Endothelial cell (in vitro differentiated cells): ENCODE results near the gene RPL28. TPM values are rescaled to one million over a fixed set of nuclear protein-coding genes. Genes with fewer than 3 reads are reported as not detected.
"Not testable (repeated sequence)": the region's sequence is repeated elsewhere in the genome, so short reads cannot be mapped to it uniquely, and the experiment has no call there.

ENCODE experiments used
- DNase-seq: peaks from one replicate; pipeline ENCODE4 v3.0.0; 2021; ENCODE audit warnings: low spot score
- H3K27ac Mint-ChIP-seq: one replicate; pipeline ENCODE4 v1.8.0; 2021; ENCODE audit warnings: mixed read lengths, inconsistent platforms; ENCODE audit not compliant: unreplicated experiment
- H3K27me3 Mint-ChIP-seq: one replicate; pipeline ENCODE4 v1.8.0; 2021; ENCODE audit warnings: mild to moderate bottlenecking, moderate library complexity, mixed read lengths, inconsistent platforms; ENCODE audit not compliant: unreplicated experiment
- H3K36me3 Mint-ChIP-seq: one replicate; pipeline ENCODE4 v1.8.0; 2021; ENCODE audit warnings: mild to moderate bottlenecking, low read depth, mixed read lengths, inconsistent platforms; ENCODE audit not compliant: unreplicated experiment
- H3K4me1 Mint-ChIP-seq: one replicate; pipeline ENCODE4 v1.8.0; 2021; ENCODE audit warnings: mild to moderate bottlenecking, mixed read lengths, inconsistent platforms; ENCODE audit not compliant: unreplicated experiment
- H3K4me3 Mint-ChIP-seq: one replicate; pipeline ENCODE4 v1.8.0; 2021; ENCODE audit warnings: mild to moderate bottlenecking, mixed read lengths, inconsistent platforms; ENCODE audit not compliant: unreplicated experiment
- H3K9me3 Mint-ChIP-seq: one replicate; pipeline ENCODE4 v1.8.0; 2021; ENCODE audit warnings: mixed read lengths, inconsistent platforms; ENCODE audit not compliant: unreplicated experiment
- total RNA-seq: library from RNA; stranded (reverse); fragmentation: NEBNext Ultra II Directional; extraction: Animal tissue kit (Norgen Biotek cat#: 25700); gene quantifications from one replicate; pipeline ENCODE4 v1.2.1, GENCODE V29; 2021; ENCODE audit not compliant: unreplicated experiment
- TF ChIP-seq, protein P1 (sequence below): fragments of 200-600 bp; sonication (generic); IDR thresholded peaks from one replicate; pipeline ENCODE4 v1.5.0; 2021; ENCODE audit warnings: antibody characterized with exemption; ENCODE audit not compliant: unreplicated experiment

Gene RPL28
- total RNA-seq, 1 donor from 2014 or later = 3,792 TPM

DNA sequence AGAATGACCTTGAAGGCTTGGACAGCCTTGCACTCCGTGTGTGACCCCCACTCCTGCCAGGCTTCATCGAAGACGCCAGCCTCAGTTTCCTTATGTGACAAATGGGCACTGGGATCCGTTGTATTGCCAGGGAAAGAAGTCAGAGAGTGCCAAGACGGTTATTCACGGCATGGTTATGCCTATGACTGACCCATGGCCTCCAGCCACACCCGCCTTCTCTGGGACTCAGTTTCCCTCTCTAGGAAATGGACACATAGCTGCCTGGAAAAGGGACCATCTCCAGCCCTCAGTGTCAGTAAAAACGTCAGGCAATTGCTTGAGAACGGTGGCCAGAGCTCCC, 22.8 kb downstream of the RPL28 start:
- Mint-ChIP-seq H3K4me3 (peak overlapping the region; percentile 93), H3K27me3 (peaks cover 11% of the 10 kb centered on the region), H3K4me1 (peaks cover 14% of the 10 kb centered on the region), H3K36me3 (peaks cover 21% of the 10 kb centered on the region), H3K27ac (peak overlapping the region; percentile 90), H3K9me3 (peaks cover 9% of the 10 kb centered on the region)
- TF ChIP-seq, protein P1, sequence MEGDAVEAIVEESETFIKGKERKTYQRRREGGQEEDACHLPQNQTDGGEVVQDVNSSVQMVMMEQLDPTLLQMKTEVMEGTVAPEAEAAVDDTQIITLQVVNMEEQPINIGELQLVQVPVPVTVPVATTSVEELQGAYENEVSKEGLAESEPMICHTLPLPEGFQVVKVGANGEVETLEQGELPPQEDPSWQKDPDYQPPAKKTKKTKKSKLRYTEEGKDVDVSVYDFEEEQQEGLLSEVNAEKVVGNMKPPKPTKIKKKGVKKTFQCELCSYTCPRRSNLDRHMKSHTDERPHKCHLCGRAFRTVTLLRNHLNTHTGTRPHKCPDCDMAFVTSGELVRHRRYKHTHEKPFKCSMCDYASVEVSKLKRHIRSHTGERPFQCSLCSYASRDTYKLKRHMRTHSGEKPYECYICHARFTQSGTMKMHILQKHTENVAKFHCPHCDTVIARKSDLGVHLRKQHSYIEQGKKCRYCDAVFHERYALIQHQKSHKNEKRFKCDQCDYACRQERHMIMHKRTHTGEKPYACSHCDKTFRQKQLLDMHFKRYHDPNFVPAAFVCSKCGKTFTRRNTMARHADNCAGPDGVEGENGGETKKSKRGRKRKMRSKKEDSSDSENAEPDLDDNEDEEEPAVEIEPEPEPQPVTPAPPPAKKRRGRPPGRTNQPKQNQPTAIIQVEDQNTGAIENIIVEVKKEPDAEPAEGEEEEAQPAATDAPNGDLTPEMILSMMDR = no peak
- DNase-seq = no peak

DNA sequence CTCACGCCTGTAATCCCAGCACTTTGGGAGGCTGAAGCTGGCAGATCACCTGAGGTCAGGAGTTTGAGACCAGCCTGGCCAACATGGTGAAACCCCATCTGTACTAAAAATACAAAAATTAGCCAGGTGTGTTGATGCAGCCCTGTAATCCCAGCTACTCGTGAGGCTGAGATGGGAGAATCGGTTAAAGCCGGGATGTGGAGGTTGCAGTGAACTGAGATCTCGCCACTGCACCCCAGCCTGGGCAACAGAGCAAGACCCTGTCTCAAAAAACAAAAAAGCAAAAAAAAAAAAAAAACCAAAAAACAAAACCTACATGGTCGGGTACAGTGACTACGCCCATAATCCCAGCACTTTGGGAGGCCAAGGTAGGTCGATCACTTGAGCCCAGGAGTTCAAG, 23.4 kb downstream of the RPL28 start:
- Mint-ChIP-seq H3K27ac (peak overlapping the region; percentile 31), H3K36me3 (peaks cover 21% of the 10 kb centered on the region), H3K4me1 (peaks cover 14% of the 10 kb centered on the region), H3K27me3 (peaks cover 11% of the 10 kb centered on the region)
- DNase-seq, H3K4me3 Mint-ChIP-seq, H3K9me3 Mint-ChIP-seq: not testable (repeated sequence)

DNA sequence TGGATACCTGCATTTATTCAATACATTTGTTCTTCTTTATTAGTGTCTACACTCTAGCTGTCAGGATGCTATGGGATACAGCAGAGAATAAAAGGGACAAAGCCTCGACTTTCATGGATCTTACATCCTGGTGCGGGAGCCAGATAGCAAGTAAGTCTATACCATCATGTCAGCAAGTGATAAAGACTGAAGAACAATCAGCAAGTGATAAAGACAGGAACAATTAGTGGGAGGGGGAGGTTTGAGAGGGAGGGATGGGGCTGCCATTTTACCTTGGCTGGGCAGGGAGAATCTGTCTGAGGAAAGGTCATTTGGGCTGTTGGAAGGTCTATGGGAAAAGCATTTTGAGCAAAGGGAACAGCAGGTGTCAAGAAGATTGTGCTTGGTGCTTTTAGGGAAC, 24.4 kb downstream of the RPL28 start:
- Mint-ChIP-seq H3K27ac (no peak overlapping the region), H3K27me3 (peaks cover 11% of the 10 kb centered on the region), H3K36me3 (peaks cover 21% of the 10 kb centered on the region), H3K4me3 (no peak overlapping the region), H3K4me1 (peaks cover 14% of the 10 kb centered on the region), H3K9me3 (peaks cover 9% of the 10 kb centered on the region)
- TF ChIP-seq, protein P1 = no peak
- DNase-seq = no peak

DNA sequence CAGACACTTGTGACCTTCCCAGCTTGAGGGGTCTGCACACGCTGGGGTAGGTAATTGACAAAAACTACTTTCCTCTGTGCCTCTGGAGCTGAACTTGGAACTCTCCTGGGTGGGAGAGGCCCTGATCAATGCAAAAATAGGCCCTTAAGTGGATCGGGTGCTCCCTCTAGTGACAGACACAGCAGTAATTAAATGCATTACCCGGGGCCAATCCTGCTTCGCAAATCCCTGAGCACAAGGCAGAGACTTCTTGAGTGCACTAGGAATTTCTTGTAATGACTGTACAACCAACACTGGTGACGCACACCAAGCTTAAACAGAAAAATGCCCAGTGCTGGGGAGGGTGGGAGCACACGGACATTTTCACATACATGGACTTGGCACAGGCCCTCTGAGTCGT, 32.5 kb downstream of the RPL28 start:
- TF ChIP-seq, protein P1 = peak; percentile 16
- Mint-ChIP-seq H3K36me3 (no peaks in the 10 kb centered on the region), H3K27me3 (peaks cover 5% of the 10 kb centered on the region), H3K4me1 (no peaks in the 10 kb centered on the region), H3K4me3 (no peak overlapping the region), H3K9me3 (no peaks in the 10 kb centered on the region), H3K27ac (no peak overlapping the region)
- DNase-seq = peak; percentile 67

DNA sequence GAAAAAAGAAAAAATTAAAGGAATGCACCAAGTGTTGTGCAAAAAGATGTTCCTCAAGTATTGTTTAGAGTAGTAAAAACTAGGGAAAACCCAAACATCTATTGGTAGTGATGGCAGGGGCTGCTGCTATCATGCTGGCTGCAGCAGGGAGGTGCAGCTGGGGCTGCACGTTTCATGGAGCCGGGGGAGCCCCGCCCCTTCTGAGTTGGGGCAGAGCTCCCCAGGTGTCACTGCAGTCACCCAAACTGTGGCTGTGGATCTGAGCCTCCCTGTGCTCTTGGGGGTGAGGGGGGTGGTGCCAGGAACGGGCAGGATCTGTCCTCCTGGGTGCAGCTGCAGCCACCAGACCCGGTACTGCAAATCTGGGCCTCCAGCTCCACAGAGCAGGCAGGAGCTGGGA, 33.4 kb downstream of the RPL28 start:
- H3K27me3 Mint-ChIP-seq = peaks cover 7% of the 10 kb centered on the region
- no peak overlapping the region for H3K27ac Mint-ChIP-seq
- no peaks in the 10 kb centered on the region for H3K36me3 Mint-ChIP-seq
- no peaks in the 10 kb centered on the region for H3K9me3 Mint-ChIP-seq
- H3K4me1 Mint-ChIP-seq = no peaks in the 10 kb centered on the region
- TF ChIP-seq, protein P1 = no peak
- H3K4me3 Mint-ChIP-seq = no peak overlapping the region
- no peak for DNase-seq
